Small intestine (tissue), 7 donors: Measurements from ENCODE around the gene COASY. TPM values are rescaled to one million over a fixed set of nuclear protein-coding genes. Genes with fewer than 3 reads are reported as not detected.
A peak's percentile ranks its signal among the peaks of the same experiment; 100 is the strongest.

Experiments used
- DNase-seq, 2 donors: peaks; one replicate each; pipeline versions ENCODE4 v3.0.0 to v3.0.0-alpha.2; 2013
- FAIRE-seq: peaks from 2 replicates; lab custom pipeline; 2012; peaks lifted over from hg19 to GRCh38; lab: Jason Lieb, UNC
- H3K27ac ChIP-seq, 3 donors: one replicate each; pipeline ENCODE4 v1.5.1; 2013; ENCODE audit warnings: low read length in 2 of 3, mild to moderate bottlenecking in 2 of 3, control low read depth in 1 of 3, inconsistent platforms in 1 of 3, low read depth in 1 of 3, moderate library complexity in 1 of 3
- H3K27me3 ChIP-seq, 3 donors: one replicate each; pipeline ENCODE4 v1.6.1; 2013; ENCODE audit warnings: low read length in 3 of 3, inconsistent platforms in 1 of 3; ENCODE audit not compliant: control insufficient read depth in 3 of 3, insufficient read depth in 3 of 3
- H3K36me3 ChIP-seq, 3 donors: one replicate each; pipeline ENCODE4 v1.6.1; 2013; ENCODE audit warnings: low read length in 3 of 3, inconsistent platforms in 1 of 3, low read depth in 1 of 3, mild to moderate bottlenecking in 1 of 3, moderate library complexity in 1 of 3; ENCODE audit not compliant: control insufficient read depth in 3 of 3, insufficient read depth in 2 of 3
- H3K4me1 ChIP-seq, 3 donors: one replicate each; pipeline ENCODE4 v1.6.1; 2013; ENCODE audit warnings: low read length in 2 of 3, inconsistent platforms in 1 of 3, low read depth in 1 of 3, mild to moderate bottlenecking in 1 of 3, moderate library complexity in 1 of 3; ENCODE audit not compliant: control insufficient read depth in 3 of 3, insufficient read depth in 2 of 3
- H3K4me3 ChIP-seq, 3 donors: one replicate each; pipeline ENCODE4 v1.5.1; 2013; ENCODE audit warnings: low read length in 3 of 3, control low read depth in 1 of 3, inconsistent platforms in 1 of 3, low read depth in 1 of 3, mild to moderate bottlenecking in 1 of 3, moderate library complexity in 1 of 3
- H3K9me3 ChIP-seq, 2 donors: one replicate each; pipeline ENCODE4 v1.6.1; 2013; ENCODE audit warnings: low read depth in 1 of 2, low read length in 1 of 2; ENCODE audit not compliant: control insufficient read depth in 2 of 2, insufficient read depth in 1 of 2
- WGBS, 3 donors: extraction: QIAGEN DNeasy Blood & Tissue Kit; methylation state at CpG; one replicate each; pipeline ENCODE4 v1.1.7; 2013; 5-methylcytosine and 5-hydroxymethylcytosine counted together
- polyA plus RNA-seq, 4 donors: library from polyadenylated mRNA; stranded (reverse) in 3 of 4; unstranded in 1 of 4; fragments of 200-250 nt in 3 of 4; fragments of 120-200 nt in 1 of 4; gene quantifications; one replicate each; pipeline versions ENCODE4 v1.2.1 to v1.2.3, GENCODE V29; 2013
- donor health status: healthy with polysubstance abuse.
- donor health status: control.
- donor health status: control.
- donor health status: Bipolar disorder and iron deficiency.
- donor health status: healthy.

Gene COASY
- polyA plus RNA-seq, 4 donors = 72.6 to 153 (median 101) TPM

DNA sequence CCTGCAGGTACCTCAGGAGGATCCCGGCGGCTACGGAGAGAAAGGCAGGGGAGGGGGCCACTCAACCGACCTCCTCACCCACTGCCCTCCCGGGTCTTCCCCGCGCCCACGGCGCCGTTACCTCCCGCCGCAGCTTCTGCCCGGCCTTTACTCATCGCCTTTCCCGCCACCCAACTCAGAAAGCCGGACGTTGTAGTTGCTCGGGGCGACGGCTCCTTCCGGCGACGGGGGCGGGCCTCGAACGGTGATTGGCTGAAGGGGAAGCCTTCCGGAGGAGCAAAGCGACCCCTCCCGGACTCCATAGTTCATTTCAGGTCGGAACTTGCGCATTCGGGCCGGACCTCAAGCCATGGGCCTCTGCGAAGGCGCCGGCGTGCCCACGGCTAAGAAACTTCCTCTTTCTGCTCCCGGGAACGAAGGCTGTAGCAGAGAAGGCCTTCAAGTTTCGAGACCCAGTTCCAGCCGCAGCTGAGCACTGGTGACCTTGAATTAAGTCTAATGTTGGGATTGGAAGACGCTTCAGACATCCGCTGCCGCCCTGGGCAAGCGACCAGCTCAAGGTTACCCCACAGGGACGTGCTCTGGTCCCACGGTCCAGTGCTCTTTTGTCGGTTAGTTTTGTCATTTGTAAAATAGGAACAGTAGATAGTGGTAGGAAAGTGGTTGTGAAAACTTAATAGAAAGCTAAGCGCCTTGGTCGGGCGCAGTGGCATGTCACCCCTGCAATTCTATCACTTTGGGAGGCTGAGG is 15.8 kb downstream of the COASY start, which contains the start of gene PSMC3IP:
PSMC3IP (minus strand) TSS at position 198 of the 750 bp plus-strand sequence; CDS start at position 155, 43 bp downstream.
- H3K27ac ChIP-seq = peak within 1 kb of the TSS; percentile 60 to 90 (median 73)
- H3K36me3 ChIP-seq = peaks cover 0 to 57% (median 26%) of the 10 kb centered on the region in 3 donors
- DNase-seq (peak; percentile 96), FAIRE-seq (no peak)
- H3K4me1 ChIP-seq = peaks cover 0 to 14% (median 0%) of the 10 kb centered on the region in 3 donors
- 0 to 1% (median 0%) methylated on average over 50 to 52 of the region's 52 CpGs for WGBS, 3 donors
- peak within 1 kb of the TSS; percentile 46 to 79 (median 66) for H3K4me3 ChIP-seq
- no peaks in the 10 kb centered on the region for H3K27me3 ChIP-seq
- no peaks in the 10 kb centered on the region for H3K9me3 ChIP-seq

DNA sequence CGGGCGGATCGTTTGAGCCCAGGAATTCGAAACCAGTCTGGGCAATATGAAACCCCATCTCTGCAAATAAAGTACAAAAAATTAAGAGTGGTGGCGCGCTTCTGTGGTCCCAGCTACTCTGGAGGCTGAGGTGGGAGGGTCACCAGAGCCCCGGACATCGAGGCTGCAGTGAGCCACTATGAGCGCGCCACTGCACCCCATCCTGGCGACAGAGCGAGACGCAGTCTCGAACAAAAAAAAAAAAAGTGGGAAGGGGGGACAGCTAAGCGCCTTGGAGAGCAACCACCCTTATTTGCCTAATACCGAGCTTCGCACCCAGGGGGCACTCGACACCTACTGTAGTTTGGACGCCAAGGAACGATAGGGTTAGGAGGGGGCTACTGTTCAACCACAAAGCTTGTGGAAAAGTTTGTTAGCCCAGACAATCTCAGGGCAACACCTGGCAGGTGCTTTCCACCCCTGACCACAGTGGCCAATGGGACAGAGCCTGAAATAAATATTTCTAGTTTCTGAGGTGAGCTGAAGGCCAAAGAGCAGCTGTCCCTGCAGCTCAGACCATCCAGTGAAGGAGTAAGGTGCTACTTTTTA is 16.4 kb downstream of the COASY start:
- 0 to 1% (median 1%) methylated on average over 17 to 20 of the region's 20 CpGs for WGBS, 3 donors
- Histone ChIP-seq H3K36me3 (peaks cover 4 to 53% (median 24%) of the 10 kb centered on the region in 3 donors), H3K27me3 (no peaks in the 10 kb centered on the region), H3K9me3 (no peaks in the 10 kb centered on the region), H3K27ac (peak overlapping the region; percentile 60 to 90 (median 73)), H3K4me3 (peak overlapping the region; percentile 46 to 79 (median 66)), H3K4me1 (peaks cover 0 to 14% (median 0%) of the 10 kb centered on the region in 3 donors)
- no peak for FAIRE-seq
- DNase-seq = peak; percentile 63 to 83

DNA sequence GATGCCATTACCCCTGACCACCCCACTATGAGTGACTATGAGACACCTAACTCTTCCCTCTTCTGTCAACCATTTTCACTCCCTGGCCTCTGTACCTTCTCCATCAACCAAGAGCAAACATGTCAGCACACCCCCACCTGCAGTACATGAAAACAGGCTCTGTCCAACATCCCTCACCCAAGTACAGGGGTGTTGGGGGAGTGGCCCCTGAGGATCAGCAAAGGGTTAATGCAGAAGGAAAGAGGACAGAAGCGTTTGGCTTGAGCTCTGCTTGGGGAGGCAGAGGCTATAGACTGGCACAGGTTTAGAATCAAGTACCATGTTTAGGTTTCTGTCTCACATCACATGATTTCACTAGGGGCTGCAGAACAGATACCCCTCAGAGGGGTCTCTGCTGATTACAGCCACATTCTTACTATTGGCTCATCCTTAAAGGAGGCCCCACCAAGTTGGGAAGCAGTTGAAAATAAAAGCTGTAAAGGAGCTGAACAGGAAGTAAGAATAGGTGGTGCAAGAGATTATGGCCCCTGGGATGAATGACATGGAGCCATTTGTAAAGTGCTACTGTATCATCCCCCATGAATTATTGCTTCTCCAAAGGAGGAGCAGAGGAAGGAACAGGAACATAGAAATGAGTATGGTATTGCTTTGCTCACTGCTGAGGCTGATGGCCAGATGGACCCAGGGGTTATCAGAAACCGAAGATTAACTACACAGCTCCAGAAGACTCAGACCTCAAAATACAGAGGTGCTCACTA is 18.0 kb downstream of the COASY start:
- H3K9me3 ChIP-seq = no peaks in the 10 kb centered on the region
- peak overlapping the region in 1 of 3 donors; percentile 29 for H3K27ac ChIP-seq
- WGBS, 3 donors = 46 to 57% (median 50%) methylated on average over 2 of the region's 2 CpGs
- peaks cover 10 to 58% (median 21%) of the 10 kb centered on the region in 3 donors for H3K36me3 ChIP-seq
- no peak for FAIRE-seq
- H3K27me3 ChIP-seq = no peaks in the 10 kb centered on the region
- DNase-seq = no peak
- H3K4me3 ChIP-seq = no peak overlapping the region
- peaks cover 0 to 14% (median 0%) of the 10 kb centered on the region in 3 donors for H3K4me1 ChIP-seq

DNA sequence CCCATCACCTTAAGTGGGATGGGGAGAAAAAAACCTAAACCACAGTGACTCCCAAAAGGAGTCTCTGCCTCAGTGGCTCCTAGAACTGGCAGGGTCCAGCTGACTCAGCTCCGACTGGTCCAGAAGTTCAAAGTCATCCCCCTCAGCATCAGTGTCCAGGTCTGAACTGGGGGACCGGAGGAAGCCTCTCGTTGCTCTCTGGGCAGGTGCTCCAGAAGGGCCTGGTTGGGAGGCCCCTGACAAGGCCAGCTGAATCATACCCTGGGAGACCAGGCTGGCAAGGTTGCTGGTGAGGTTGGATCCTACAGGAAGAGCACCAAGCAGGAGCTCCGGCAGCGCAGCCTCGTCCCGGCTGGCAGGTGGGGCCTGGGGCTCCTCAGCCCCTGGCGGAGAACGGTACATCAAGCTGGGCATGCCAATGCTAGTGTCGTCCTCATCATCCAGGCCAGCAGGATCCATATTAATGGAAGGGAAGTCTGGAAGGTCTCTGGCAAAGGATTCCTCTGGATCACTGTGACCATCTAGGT is 19.9 kb downstream of the COASY start:
- H3K4me1 ChIP-seq = peaks cover 0 to 12% (median 0%) of the 10 kb centered on the region in 3 donors
- no peaks in the 10 kb centered on the region for H3K27me3 ChIP-seq
- no peak overlapping the region for H3K27ac ChIP-seq
- FAIRE-seq = no peak
- DNase-seq = no peak
- no peak overlapping the region for H3K4me3 ChIP-seq
- 92 to 96% (median 93%) methylated on average over 10 of the region's 10 CpGs for WGBS, 3 donors
- H3K36me3 ChIP-seq = peaks cover 16 to 64% (median 26%) of the 10 kb centered on the region in 3 donors
- no peaks in the 10 kb centered on the region for H3K9me3 ChIP-seq

DNA sequence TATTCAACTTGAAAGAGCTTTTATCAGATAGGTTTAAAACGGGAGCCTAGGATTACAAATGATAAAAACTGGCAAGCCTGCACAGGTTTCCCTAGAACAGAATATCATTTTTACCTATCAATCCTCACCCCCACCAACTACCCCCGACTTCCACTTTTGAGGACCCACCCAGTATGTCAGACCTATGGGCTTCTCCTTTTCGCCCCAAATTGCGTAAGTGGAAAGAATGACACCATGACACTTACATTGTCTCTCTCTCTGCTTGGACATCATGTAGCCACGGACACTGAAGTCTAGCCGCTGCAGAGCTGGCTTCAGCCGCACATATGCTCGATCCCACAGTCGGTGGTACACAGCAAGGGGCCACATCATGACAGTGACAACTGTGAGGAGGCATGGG is 22.9 kb downstream of the COASY start:
- no peaks in the 10 kb centered on the region for H3K27me3 ChIP-seq
- WGBS, 3 donors = 86 to 91% (median 88%) methylated on average over 8 to 9 of the region's 9 CpGs
- peak overlapping the region in 1 of 3 donors; percentile 17 for H3K27ac ChIP-seq
- DNase-seq (no peak), FAIRE-seq (no peak)
- no peaks in the 10 kb centered on the region for H3K9me3 ChIP-seq
- peaks cover 19 to 74% (median 35%) of the 10 kb centered on the region in 3 donors for H3K36me3 ChIP-seq
- H3K4me3 ChIP-seq = no peak overlapping the region
- H3K4me1 ChIP-seq = no peaks in the 10 kb centered on the region

DNA sequence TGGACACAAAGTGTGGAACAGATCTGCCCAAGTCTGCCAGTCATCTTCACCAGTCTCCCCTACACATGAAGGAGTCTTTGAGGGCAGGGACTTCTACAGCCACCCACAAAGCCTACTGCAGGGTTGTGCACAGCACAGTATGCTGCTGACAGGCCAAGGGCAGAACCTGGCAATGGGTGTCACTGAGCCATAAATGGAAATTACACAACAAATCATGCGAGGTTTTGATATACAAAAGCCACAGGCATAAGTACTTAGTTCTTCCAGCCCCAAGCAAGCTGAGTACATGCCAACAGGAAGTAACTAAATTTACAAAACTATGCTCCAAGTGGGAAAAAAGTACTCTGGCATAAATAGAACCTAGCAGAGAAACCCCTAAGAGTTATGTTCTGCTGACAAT is 23.4 kb downstream of the COASY start:
- WGBS, 3 donors = 20 to 26% (median 24%) methylated on average over 1 of the region's 1 CpG
- Histone ChIP-seq H3K9me3 (no peaks in the 10 kb centered on the region), H3K27me3 (no peaks in the 10 kb centered on the region), H3K27ac (peak overlapping the region in 1 of 3 donors; percentile 17), H3K4me3 (no peak overlapping the region), H3K4me1 (no peaks in the 10 kb centered on the region), H3K36me3 (peaks cover 19 to 76% (median 35%) of the 10 kb centered on the region in 3 donors)
- FAIRE-seq = no peak
- DNase-seq = no peak

DNA sequence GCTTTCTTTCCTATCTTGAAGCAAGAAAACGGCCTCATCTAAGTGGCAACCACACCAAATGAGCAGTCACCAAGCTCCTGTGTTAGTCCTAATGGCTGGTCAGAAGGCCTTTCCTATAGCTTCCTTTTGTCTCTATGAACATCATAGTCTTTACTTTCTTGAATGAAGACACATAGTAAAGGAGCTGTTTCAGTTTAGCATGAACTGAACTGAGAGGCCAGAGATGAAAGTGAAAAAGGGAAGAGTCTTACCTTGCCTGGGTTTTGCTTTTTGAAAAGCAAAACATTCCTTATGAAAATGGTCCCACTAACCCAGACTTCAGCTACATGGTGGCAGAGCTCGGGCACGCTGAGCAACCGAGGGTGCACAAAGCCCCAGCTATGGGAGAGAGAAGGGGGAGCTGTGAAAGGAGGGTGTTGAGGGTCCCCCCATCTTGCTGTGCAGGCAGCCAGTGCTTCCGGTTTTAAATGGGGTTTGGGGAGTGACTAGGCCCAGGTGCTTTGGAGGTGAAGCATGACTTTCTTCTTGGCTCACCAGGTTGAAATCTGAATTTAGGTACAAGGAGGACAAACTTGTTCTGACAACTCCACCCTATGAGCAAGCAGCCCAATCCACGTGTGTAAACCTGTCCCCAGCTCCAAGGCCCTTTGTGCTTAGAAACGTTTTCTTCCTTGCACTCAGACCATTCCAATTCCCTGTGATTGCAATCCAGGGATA is 24.7 kb downstream of the COASY start:
- Histone ChIP-seq H3K4me1 (no peaks in the 10 kb centered on the region), H3K27me3 (no peaks in the 10 kb centered on the region), H3K27ac (peak overlapping the region in 1 of 3 donors; percentile 53), H3K36me3 (peaks cover 19 to 73% (median 35%) of the 10 kb centered on the region in 3 donors), H3K4me3 (no peak overlapping the region), H3K9me3 (no peaks in the 10 kb centered on the region)
- DNase-seq (no peak), FAIRE-seq (no peak)
- 70 to 79% (median 76%) methylated on average over 7 of the region's 7 CpGs for WGBS, 3 donors
